ENCODE measurements around the gene CRCP.

- TF ChIP-seq EZH2 (IDR thresholded peaks at IDR 0.05; ENCODE audit: low read depth) (no peak), CTCF (conservative IDR thresholded peaks at IDR 0.05) (no peak)
Observed at GRCh38 chr7:66178258-66178657, 63.6 kb downstream of the CRCP start.

All from PC-9 (cell line).